ENCODE measurements around the gene NCKAP5L.

NCKAP5L gene

DNA sequence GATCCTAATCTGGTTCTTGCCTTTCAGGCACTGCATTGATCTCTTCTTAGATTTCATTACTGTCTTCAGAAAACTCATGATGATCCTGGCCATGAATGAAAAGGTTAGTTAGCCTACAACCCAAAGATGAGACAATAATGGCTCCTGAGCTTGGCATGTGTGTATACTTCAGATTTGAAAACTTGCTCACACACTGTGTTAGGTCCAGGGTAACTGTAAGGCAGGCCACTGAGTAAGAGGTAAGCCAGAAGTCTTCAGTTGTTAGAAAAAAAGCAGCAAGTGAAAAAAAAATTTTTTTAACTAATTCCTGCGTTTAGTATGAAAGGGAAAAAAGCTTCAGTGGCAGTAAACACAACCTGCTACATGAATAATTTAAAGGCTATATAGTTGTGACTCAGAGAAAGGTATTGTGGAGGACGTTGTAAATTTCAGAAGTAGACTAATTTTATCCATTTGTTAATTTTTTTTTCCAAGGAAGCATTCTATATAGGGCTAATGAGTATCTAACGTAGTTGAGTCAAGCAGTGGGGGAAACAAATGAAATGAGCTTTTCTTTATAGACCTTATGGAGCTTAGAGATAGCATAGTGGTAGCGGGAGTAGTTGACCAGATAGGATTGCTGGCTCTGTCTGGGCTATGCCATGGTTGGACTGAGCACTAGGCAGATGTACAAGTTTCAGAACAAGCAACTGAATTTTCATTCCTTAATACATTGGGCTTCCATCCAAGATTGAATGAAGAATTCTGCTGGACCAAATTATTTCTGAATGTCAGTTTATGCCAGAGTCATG, 66.3 kb downstream of the NCKAP5L start:
- peaks cover 79% of the 10 kb centered on the region for H3K36me3 ChIP-seq (ENCODE audit: insufficient read depth, insufficient read length, low read length)

DNA sequence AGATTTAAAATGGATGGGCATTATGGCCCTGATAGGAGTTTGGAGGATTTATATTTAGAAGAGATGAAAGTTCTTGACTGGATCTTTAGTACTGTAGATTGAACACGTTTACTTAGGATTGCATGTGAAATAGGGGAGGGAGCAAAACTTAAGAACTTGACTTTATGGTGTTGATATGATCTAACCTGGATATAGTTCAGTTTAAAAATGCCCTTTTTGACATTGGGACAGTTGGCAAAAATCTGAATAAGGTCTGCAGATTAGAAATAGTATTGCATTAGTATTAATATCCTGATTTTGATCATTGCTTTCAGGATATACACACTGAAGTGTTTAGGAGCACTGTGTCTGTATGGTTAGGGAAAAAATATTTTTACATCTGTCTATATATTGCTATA, 77.2 kb downstream of the NCKAP5L start:
- TF ChIP-seq YY1 (IDR thresholded peaks at IDR 0.05; ENCODE audit: insufficient read depth, insufficient read length) (no peak), ZNF274 (IDR thresholded peaks at IDR 0.05; ENCODE audit: low read depth, low read length) (no peak), SUZ12 (IDR thresholded peaks at IDR 0.05; ENCODE audit: extremely low read depth, insufficient read depth, insufficient read length) (no peak)
- H3K4me3 ChIP-seq (ENCODE audit: insufficient read length, low read depth) = no peak overlapping the region
- DNase-seq (ENCODE audit: low read depth, low spot score) = no peak
- no peak overlapping the region for H3K9ac ChIP-seq (ENCODE audit: insufficient read length, low read depth)
- peaks cover 56% of the 10 kb centered on the region for H3K36me3 ChIP-seq (ENCODE audit: insufficient read depth, insufficient read length, low read length)
- H3K9me3 ChIP-seq (ENCODE audit: insufficient read depth, low read length) = no peaks in the 10 kb centered on the region
- H3K27me3 ChIP-seq (ENCODE audit: insufficient read depth, insufficient read length) = no peaks in the 10 kb centered on the region
- no peaks in the 10 kb centered on the region for H3K4me1 ChIP-seq (ENCODE audit: insufficient read depth, insufficient read length)

More for the DNA sequence above, 66.3 kb downstream of the NCKAP5L start:
- no peak for TF ChIP-seq SUZ12 (IDR thresholded peaks at IDR 0.05; ENCODE audit: extremely low read depth, insufficient read depth, insufficient read length)
- no peak for TF ChIP-seq YY1 (IDR thresholded peaks at IDR 0.05; ENCODE audit: insufficient read depth, insufficient read length)
- TF ChIP-seq ZNF274 (IDR thresholded peaks at IDR 0.05; ENCODE audit: low read depth, low read length) = no peak
- no peaks in the 10 kb centered on the region for H3K9me3 ChIP-seq (ENCODE audit: insufficient read depth, low read length)
- no peak overlapping the region for H3K4me3 ChIP-seq (ENCODE audit: insufficient read length, low read depth)
- no peaks in the 10 kb centered on the region for H3K27me3 ChIP-seq (ENCODE audit: insufficient read depth, insufficient read length)
- no peaks in the 10 kb centered on the region for H3K4me1 ChIP-seq (ENCODE audit: insufficient read depth, insufficient read length)
- H3K9ac ChIP-seq (ENCODE audit: insufficient read length, low read depth) = no peak overlapping the region
- no peak for DNase-seq (ENCODE audit: low read depth, low spot score)

DNA sequence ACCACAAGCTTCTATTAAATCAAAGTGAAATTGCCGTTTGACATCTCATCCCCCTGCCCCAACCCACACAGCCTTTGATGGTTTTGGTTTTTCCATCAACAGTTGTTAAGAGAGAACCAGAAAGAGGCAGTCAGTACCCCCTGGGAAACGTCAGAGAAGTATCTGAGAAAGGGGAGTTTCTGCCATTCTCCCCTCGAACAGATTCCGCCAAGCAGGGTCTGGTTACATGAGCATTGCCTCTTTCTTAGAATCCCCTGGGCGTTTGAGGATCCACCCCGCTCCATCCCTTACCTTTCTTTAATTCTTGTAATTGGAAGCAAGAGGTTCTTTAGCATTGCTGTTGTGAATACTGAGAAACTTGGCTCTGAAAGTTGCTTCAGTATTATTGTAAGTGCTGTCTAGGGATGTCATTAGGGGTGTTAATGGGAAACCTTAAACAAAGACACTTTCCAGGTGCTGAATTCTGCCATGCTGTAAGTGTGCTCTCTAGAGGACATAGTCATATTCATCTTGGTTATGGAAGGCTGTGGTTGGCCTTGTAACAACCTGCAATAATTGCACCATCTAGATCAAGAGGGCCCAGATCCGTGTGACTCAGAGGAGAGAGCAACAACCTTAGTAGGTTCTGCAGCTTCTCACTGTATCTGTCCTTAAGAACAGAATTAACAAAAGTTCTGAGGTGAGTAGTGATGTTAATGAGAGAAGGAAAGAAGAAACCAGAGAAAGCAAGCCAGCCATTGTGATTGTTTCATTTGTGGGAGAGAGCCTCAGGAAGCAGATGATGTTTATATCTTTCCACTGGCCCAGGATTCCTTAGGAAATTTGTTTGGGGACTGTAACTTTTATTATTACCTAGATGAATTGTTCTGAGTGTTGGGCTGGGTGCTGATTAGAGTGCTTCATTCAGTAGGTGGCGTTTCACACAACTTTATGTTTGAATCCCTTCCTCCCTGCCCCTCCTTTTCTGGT, 77.9 kb downstream of the NCKAP5L start:
- Histone ChIP-seq H3K27me3 (ENCODE audit: insufficient read depth, insufficient read length) (no peaks in the 10 kb centered on the region), H3K4me3 (ENCODE audit: insufficient read length, low read depth) (no peak overlapping the region), H3K9ac (ENCODE audit: insufficient read length, low read depth) (no peak overlapping the region)

GRCh38 chr12:49748800-49749199, 79.4 kb downstream of the NCKAP5L start:
- TF ChIP-seq ZNF274 (IDR thresholded peaks at IDR 0.05; ENCODE audit: low read depth, low read length) (no peak), YY1 (IDR thresholded peaks at IDR 0.05; ENCODE audit: insufficient read depth, insufficient read length) (no peak), SUZ12 (IDR thresholded peaks at IDR 0.05; ENCODE audit: extremely low read depth, insufficient read depth, insufficient read length) (no peak)
- DNase-seq (ENCODE audit: low read depth, low spot score) = no peak
- no peak overlapping the region for H3K9ac ChIP-seq (ENCODE audit: insufficient read length, low read depth)
- no peak overlapping the region for H3K4me3 ChIP-seq (ENCODE audit: insufficient read length, low read depth)
- peaks cover 48% of the 10 kb centered on the region for H3K36me3 ChIP-seq (ENCODE audit: insufficient read depth, insufficient read length, low read length)
- no peaks in the 10 kb centered on the region for H3K9me3 ChIP-seq (ENCODE audit: insufficient read depth, low read length)
- H3K27me3 ChIP-seq (ENCODE audit: insufficient read depth, insufficient read length) = no peaks in the 10 kb centered on the region
- no peaks in the 10 kb centered on the region for H3K4me1 ChIP-seq (ENCODE audit: insufficient read depth, insufficient read length)

More for the DNA sequence above, 77.9 kb downstream of the NCKAP5L start:
- H3K4me1 ChIP-seq (ENCODE audit: insufficient read depth, insufficient read length) = no peaks in the 10 kb centered on the region
- TF ChIP-seq SUZ12 (IDR thresholded peaks at IDR 0.05; ENCODE audit: extremely low read depth, insufficient read depth, insufficient read length) = no peak
- TF ChIP-seq YY1 (IDR thresholded peaks at IDR 0.05; ENCODE audit: insufficient read depth, insufficient read length) = no peak
- no peak for TF ChIP-seq ZNF274 (IDR thresholded peaks at IDR 0.05; ENCODE audit: low read depth, low read length)
- no peaks in the 10 kb centered on the region for H3K9me3 ChIP-seq (ENCODE audit: insufficient read depth, low read length)
- H3K36me3 ChIP-seq (ENCODE audit: insufficient read depth, insufficient read length, low read length) = peaks cover 50% of the 10 kb centered on the region
- no peak for DNase-seq (ENCODE audit: low read depth, low spot score)

GRCh38 chr12:49748306-49748705, 79.9 kb downstream of the NCKAP5L start:
- no peaks in the 10 kb centered on the region for H3K4me1 ChIP-seq (ENCODE audit: insufficient read depth, insufficient read length)
- H3K9ac ChIP-seq (ENCODE audit: insufficient read length, low read depth) = no peak overlapping the region
- TF ChIP-seq SUZ12 (IDR thresholded peaks at IDR 0.05; ENCODE audit: extremely low read depth, insufficient read depth, insufficient read length) = no peak
- TF ChIP-seq ZNF274 (IDR thresholded peaks at IDR 0.05; ENCODE audit: low read depth, low read length) = no peak
- no peak for TF ChIP-seq YY1 (IDR thresholded peaks at IDR 0.05; ENCODE audit: insufficient read depth, insufficient read length)
- DNase-seq (ENCODE audit: low read depth, low spot score) = no peak
- no peaks in the 10 kb centered on the region for H3K27me3 ChIP-seq (ENCODE audit: insufficient read depth, insufficient read length)
- peaks cover 48% of the 10 kb centered on the region for H3K36me3 ChIP-seq (ENCODE audit: insufficient read depth, insufficient read length, low read length)
- H3K9me3 ChIP-seq (ENCODE audit: insufficient read depth, low read length) = no peaks in the 10 kb centered on the region
- no peak overlapping the region for H3K4me3 ChIP-seq (ENCODE audit: insufficient read length, low read depth)

- Histone ChIP-seq H3K27me3 (ENCODE audit: insufficient read depth, insufficient read length) (no peaks in the 10 kb centered on the region), H3K36me3 (ENCODE audit: insufficient read depth, insufficient read length, low read length) (peaks cover 36% of the 10 kb centered on the region), H3K9ac (ENCODE audit: insufficient read length, low read depth) (no peak overlapping the region), H3K4me1 (ENCODE audit: insufficient read depth, insufficient read length) (no peaks in the 10 kb centered on the region), H3K4me3 (ENCODE audit: insufficient read length, low read depth) (no peak overlapping the region), H3K9me3 (ENCODE audit: insufficient read depth, low read length) (no peaks in the 10 kb centered on the region)
- no peak for DNase-seq (ENCODE audit: low read depth, low spot score)
- TF ChIP-seq ZNF274 (IDR thresholded peaks at IDR 0.05; ENCODE audit: low read depth, low read length) (no peak), YY1 (IDR thresholded peaks at IDR 0.05; ENCODE audit: insufficient read depth, insufficient read length) (no peak), SUZ12 (IDR thresholded peaks at IDR 0.05; ENCODE audit: extremely low read depth, insufficient read depth, insufficient read length) (no peak)
Observed at GRCh38 chr12:49744363-49744885, 83.8 kb downstream of the NCKAP5L start.
